ENCODE data around the gene SLC7A11. TPM values are rescaled to one million over a fixed set of nuclear protein-coding genes. Genes with fewer than 3 reads are reported as not detected.

The SLC7A11 gene
- total RNA-seq (1 to 10 TPM in 1 of 9 donors, under 1 TPM in 8; 0.03 to 6.5 (median 0.19) TPM), polyA plus RNA-seq (under 1 TPM in 2 of 3 donors, not detected in 1; 0.03 to 0.07 TPM)
- long read RNA-seq, donor 1: 0 reads
- long read RNA-seq, donor 2: 0 reads
- long read RNA-seq, donor 3, full-length matches to known transcripts: 1 of 1 reads
- long read RNA-seq, donor 3, partial matches to known transcripts: 0 of 1 reads
- long read RNA-seq, donor 3, other reads (novel, unspliced or antisense): 0 of 1 reads
- long read RNA-seq, donor 4: 0 reads
- long read RNA-seq, donor 5: 0 reads
- long read RNA-seq, donor 6: 0 reads
- long read RNA-seq, donor 7: 0 reads
- long read RNA-seq, donor 8: 0 reads
- long read RNA-seq, donor 9: 0 reads
- long read RNA-seq, donor 10: 0 reads

- intact Hi-C loops (cut with DNase I): no loop called here
- H3K27me3 ChIP-seq: no peaks in the 10 kb centered on the region
- no peaks in the 10 kb centered on the region for H3K36me3 ChIP-seq (replicated peaks in 1 of 2)
- TF ChIP-seq CTCF (IDR thresholded peaks at IDR 0.05) (no peak), POLR2A (IDR thresholded peaks at IDR 0.05) (no peak)
- no peak within 1 kb of the TSS for H3K27ac ChIP-seq
- DNase-seq: peak in 6 of 7 donors; percentile 25 to 51 (median 34)
- H3K9me3 ChIP-seq (replicated peaks in 1 of 3): no peaks in the 10 kb centered on the region
- peak within 1 kb of the TSS in 1 of 4 donors; percentile 41 for H3K4me3 ChIP-seq
- H3K4me1 ChIP-seq (replicated peaks in 1 of 2): peaks cover 0 to 13% of the 10 kb centered on the region in 2 donors
- WGBS, 4 donors: 11 to 16% (median 13%) methylated on average over 12 of the region's 12 CpGs
Observed at GRCh38 chr4:138242076-138242833, at the start of gene SLC7A11. Gene SLC7A11 (minus strand): TSS chr4:138242349. CDS start chr4:138242069, 280 bp downstream.

GRCh38 chr4:138291431-138291830 is 49.3 kb upstream of the SLC7A11 start:
- no peak for DNase-seq
- intact Hi-C loops (cut with DNase I): no loop called here

GRCh38 chr4:138290805-138291204 is 48.7 kb upstream of the SLC7A11 start:
- no peak for DNase-seq
- Histone ChIP-seq H3K27me3 (no peaks in the 10 kb centered on the region), H3K9me3 (replicated peaks in 1 of 3) (no peaks in the 10 kb centered on the region), H3K27ac (no peak overlapping the region), H3K4me3 (no peak overlapping the region), H3K36me3 (replicated peaks in 1 of 2) (no peaks in the 10 kb centered on the region), H3K4me1 (replicated peaks in 1 of 2) (no peaks in the 10 kb centered on the region)
- 91 to 94% (median 94%) methylated on average over 2 of the region's 2 CpGs for WGBS, 4 donors
- intact Hi-C loops (cut with DNase I): no loop called here
- TF ChIP-seq POLR2A (IDR thresholded peaks at IDR 0.05) (no peak), CTCF (IDR thresholded peaks at IDR 0.05) (no peak)

More at GRCh38 chr4:138291431-138291830, 49.3 kb upstream of the SLC7A11 start:
- H3K27me3 ChIP-seq: no peaks in the 10 kb centered on the region
- no peak overlapping the region for H3K27ac ChIP-seq
- no peak for TF ChIP-seq POLR2A (IDR thresholded peaks at IDR 0.05)
- H3K9me3 ChIP-seq (replicated peaks in 1 of 3): no peaks in the 10 kb centered on the region
- no peaks in the 10 kb centered on the region for H3K36me3 ChIP-seq (replicated peaks in 1 of 2)
- WGBS, 4 donors: 68 to 80% (median 77%) methylated on average over 3 of the region's 3 CpGs
- no peak overlapping the region for H3K4me3 ChIP-seq
- H3K4me1 ChIP-seq (replicated peaks in 1 of 2): no peaks in the 10 kb centered on the region

GRCh38 chr4:138279286-138279685 is 37.1 kb upstream of the SLC7A11 start:
- no peak for DNase-seq
- TF ChIP-seq CTCF (IDR thresholded peaks at IDR 0.05) (no peak), POLR2A (IDR thresholded peaks at IDR 0.05) (no peak)
- H3K27ac ChIP-seq: no peak overlapping the region
- H3K4me1 ChIP-seq (replicated peaks in 1 of 2): no peaks in the 10 kb centered on the region
- H3K4me3 ChIP-seq: no peak overlapping the region
- 76 to 84% (median 82%) methylated on average over 3 of the region's 3 CpGs for WGBS, 4 donors
- H3K9me3 ChIP-seq (replicated peaks in 1 of 3): no peaks in the 10 kb centered on the region
- H3K27me3 ChIP-seq: no peaks in the 10 kb centered on the region
- intact Hi-C loops (cut with DNase I): no loop called here
- H3K36me3 ChIP-seq (replicated peaks in 1 of 2): no peaks in the 10 kb centered on the region

Measured in adrenal gland (tissue), 19 donors.